B cell (primary cell): ENCODE data around the gene ACSL1. TPM values are rescaled to one million over a fixed set of nuclear protein-coding genes. Genes with fewer than 3 reads are reported as not detected.

Source experiments
- ATAC-seq: fragments of 200-7000 bp; cut with Tn5 transposase; one replicate; pipeline ENCODE4 v1.10.0; 2021; ENCODE audit warnings: low read depth, mild to moderate bottlenecking, moderate number of reproducible peaks, moderate library complexity
- CTCF ChIA-PET: fragments of 350-600 bp; sonication (Branson Sonifier 250); formaldehyde crosslinking; loops from one replicate; lab custom pipeline; 2021; ENCODE audit warnings: antibody characterized with exemption, inconsistent platforms; lab: Charles Lee
- POLR2A ChIA-PET: fragments of 350-600 bp; sonication (Branson Sonifier 250); formaldehyde crosslinking; loops from one replicate; lab custom pipeline; 2021; ENCODE audit warnings: antibody characterized with exemption; lab: Charles Lee
- DNase-seq: peaks from one replicate; pipeline ENCODE4 v3.0.0; 2013
- H2AFZ ChIP-seq: 2 replicates; pipeline ENCODE4 v1.6.1; 2012; ENCODE audit warnings: mild to moderate bottlenecking, low read depth, low read length; ENCODE audit not compliant: insufficient read depth, poor library complexity, severe bottlenecking
- H3K27ac ChIP-seq, 2 donors: 1 replicate in 1 of 2; 2 replicates in 1 of 2; pipeline ENCODE4 v1.5.1; 2012 to 2013; ENCODE audit warnings: low read length in 2 of 2, mild to moderate bottlenecking in 2 of 2, moderate library complexity in 1 of 2
- H3K27me3 ChIP-seq, 4 experiments: fragments of 200-600 bp in 1 of 4; sonication (generic) in 1 of 4; replicated peaks in 1 of 4; 1 replicate in 2 of 4; 2 replicates in 2 of 4; pipeline versions ENCODE4 v1.6.1 to v1.7.0; 2013 to 2016; ENCODE audit warnings: low read length in 3 of 4, mild to moderate bottlenecking in 2 of 4, mixed read lengths in 1 of 4, moderate library complexity in 1 of 4; ENCODE audit not compliant: insufficient read depth in 4 of 4, control insufficient read depth in 3 of 4; ENCODE audit errors: control extremely low read depth in 1 of 4
- H3K36me3 ChIP-seq, 2 experiments: replicated peaks in 1 of 2; 1 replicate in 1 of 2; 2 replicates in 1 of 2; pipeline versions ENCODE4 v1.6.1 to v1.7.1; 2013; ENCODE audit warnings: low read length in 1 of 2; ENCODE audit not compliant: insufficient read depth in 2 of 2, control insufficient read depth in 1 of 2; ENCODE audit errors: control extremely low read depth in 1 of 2, extremely low read depth in 1 of 2
- H3K4me1 ChIP-seq, 2 donors: fragments of 200-600 bp in 1 of 2; sonication (generic) in 1 of 2; 1 replicate in 1 of 2; 2 replicates in 1 of 2; pipeline versions ENCODE4 v1.5.1 to v1.6.1; 2013 to 2017; ENCODE audit warnings: low read length in 2 of 2; ENCODE audit not compliant: control insufficient read depth in 2 of 2, insufficient read depth in 2 of 2
- H3K4me2 ChIP-seq: replicated peaks from 2 replicates; pipeline ENCODE3; 2012; ENCODE audit warnings: mild to moderate bottlenecking, low read depth, low read length; ENCODE audit not compliant: poor library complexity, severe bottlenecking
- H3K4me3 ChIP-seq, 5 experiments: fragments of 200-600 bp in 1 of 5; sonication (generic) in 1 of 5; 1 replicate in 3 of 5; 2 replicates in 2 of 5; pipeline versions ENCODE4 v1.5.1 to v1.7.0; 2011 to 2016; ENCODE audit warnings: low read length in 4 of 5, mild to moderate bottlenecking in 4 of 5, low read depth in 2 of 5, control low read depth in 1 of 5, moderate library complexity in 1 of 5; ENCODE audit not compliant: insufficient read depth in 1 of 5; ENCODE audit errors: control extremely low read depth in 1 of 5, extremely low read depth in 1 of 5
- H3K79me2 ChIP-seq: fragments of 200-600 bp; sonication (generic); one replicate; pipeline ENCODE4 v1.6.0; 2016; ENCODE audit warnings: low read length; ENCODE audit not compliant: control insufficient read depth, insufficient read depth
- H3K9ac ChIP-seq: fragments of 200-600 bp; sonication (generic); 2 replicates; pipeline ENCODE4 v1.6.1; 2017; ENCODE audit warnings: mild to moderate bottlenecking, low read length, moderate library complexity
- H3K9me3 ChIP-seq, 3 donors: one replicate each; pipeline versions ENCODE4 v1.6.1 to v1.7.1; 2013; ENCODE audit warnings: low read length in 2 of 3; ENCODE audit not compliant: control insufficient read depth in 2 of 3, insufficient read depth in 1 of 3; ENCODE audit errors: control extremely low read depth in 1 of 3
- H4K20me1 ChIP-seq: 2 replicates; pipeline ENCODE4 v1.6.0; 2012; ENCODE audit warnings: mild to moderate bottlenecking, low read length; ENCODE audit not compliant: insufficient read depth, control insufficient read depth, poor library complexity, severe bottlenecking
- H3K27ac Mint-ChIP-seq: one replicate; pipeline ENCODE4 v1.8.0; 2021; ENCODE audit warnings: mixed read lengths
- H3K27me3 Mint-ChIP-seq: one replicate; pipeline ENCODE4 v1.8.0; 2021; ENCODE audit warnings: mixed read lengths
- H3K4me1 Mint-ChIP-seq: one replicate; pipeline ENCODE4 v1.8.0; 2021; ENCODE audit warnings: mixed read lengths
- H3K4me3 Mint-ChIP-seq: one replicate; pipeline ENCODE4 v1.8.0; 2021; ENCODE audit warnings: mixed read lengths
- H3K9me3 Mint-ChIP-seq: one replicate; pipeline ENCODE4 v1.8.0; 2022; ENCODE audit warnings: mixed read lengths; ENCODE audit not compliant: insufficient read depth
- CTCF ChIP-seq: fragments of 200-600 bp; IDR thresholded peaks from one replicate; pipeline ENCODE4 v1.8.0; 2022; ENCODE audit warnings: antibody characterized with exemption, mild to moderate bottlenecking
- EZH2 ChIP-seq: IDR thresholded peaks from 2 replicates; pipeline ENCODE4 v1.6.1; 2012; ENCODE audit warnings: borderline replicate concordance, low read depth, mild to moderate bottlenecking, moderate library complexity, low read length; ENCODE audit not compliant: insufficient read depth, poor library complexity, severe bottlenecking
- WGBS: methylation state at CpG from one replicate; pipeline ENCODE4 v1.1.5; 2013; ENCODE audit warnings: missing lambda C conversion rate; ENCODE audit not compliant: insufficient coverage; 5-methylcytosine and 5-hydroxymethylcytosine counted together
- intact Hi-C: fragments of 100-400 bp; cut with micrococcal nuclease; formaldehyde crosslinking; loops from one replicate; pipeline ENCODE4 v1.10.0; 2022
- polyA plus RNA-seq: library from polyadenylated mRNA; depleted of rRNA; stranded (reverse); fragments of >200 nt; gene quantifications from 2 replicates; pipeline ENCODE4 v1.2.3, GENCODE V29; 2012
- total RNA-seq, 2 donors: library from RNA; stranded (reverse); fragments of 120-200 nt in 1 of 2; gene quantifications; 1 replicate in 1 of 2; 2 replicates in 1 of 2; pipeline versions ENCODE4 v1.2.3 to v1.2.4, GENCODE V29; 2013 to 2022

Gene ACSL1
- total and polyA plus RNA-seq, 2 donors (not counting 1 experiment from before 2014, with no cell fraction given): 6.6 to 31.8 TPM

- H3K9me3 ChIP-seq: no peaks in the 10 kb centered on the region
- H3K9ac ChIP-seq: no peak overlapping the region
- DNase-seq (no peak), ATAC-seq (no peak)
- H3K27ac ChIP-seq: no peak overlapping the region
- H3K4me1 ChIP-seq: peaks cover 15% of the 10 kb centered on the region in 2 donors
- H4K20me1 ChIP-seq: peaks cover 24% of the 10 kb centered on the region
- no peak overlapping the region for H2AFZ ChIP-seq
- CTCF ChIA-PET: no interaction called here
- Mint-ChIP-seq H3K4me3 (no peak overlapping the region), H3K9me3 (no peaks in the 10 kb centered on the region), H3K27ac (no peak overlapping the region), H3K27me3 (no peaks in the 10 kb centered on the region), H3K4me1 (peaks cover 38% of the 10 kb centered on the region)
- no peak overlapping the region for H3K4me2 ChIP-seq
- WGBS: 100% methylated on average over 1 of the region's 4 CpGs
- H3K79me2 ChIP-seq: peaks cover 77% of the 10 kb centered on the region
- intact Hi-C loops: no loop called here
- no peak overlapping the region for H3K4me3 ChIP-seq
- H3K36me3 ChIP-seq: peaks cover 0 to 8% of the 10 kb centered on the region in 2 experiments
- no peaks in the 10 kb centered on the region for H3K27me3 ChIP-seq
- POLR2A ChIA-PET: no interaction called here
- TF ChIP-seq EZH2 (no peak), CTCF (no peak)
Measured at GRCh38 chr4:184803874-184804273, 21.9 kb downstream of the ACSL1 start.

GRCh38 chr4:184803133-184803532, 22.6 kb downstream of the ACSL1 start:
- ATAC-seq: no peak
- Histone ChIP-seq H3K4me2 (no peak overlapping the region), H3K27ac (no peak overlapping the region), H3K27me3 (no peaks in the 10 kb centered on the region), H3K79me2 (peaks cover 71% of the 10 kb centered on the region), H3K9ac (no peak overlapping the region), H3K4me3 (no peak overlapping the region), H3K4me1 (peaks cover 15% of the 10 kb centered on the region in 2 donors), H4K20me1 (peaks cover 24% of the 10 kb centered on the region), H3K36me3 (peaks cover 0 to 8% of the 10 kb centered on the region in 2 experiments), H3K9me3 (no peaks in the 10 kb centered on the region), H2AFZ (no peak overlapping the region)
- H3K4me1 Mint-ChIP-seq: peaks cover 35% of the 10 kb centered on the region
- TF ChIP-seq EZH2 (no peak), CTCF (no peak)
- intact Hi-C loops: no loop called here
- H3K9me3 Mint-ChIP-seq: no peaks in the 10 kb centered on the region
- no peaks in the 10 kb centered on the region for H3K27me3 Mint-ChIP-seq
- CTCF ChIA-PET: no interaction called here
- no peak overlapping the region for H3K4me3 Mint-ChIP-seq
- POLR2A ChIA-PET: no interaction called here
- DNase-seq: no peak
- 94% methylated on average over 16 of the region's 16 CpGs for WGBS
- H3K27ac Mint-ChIP-seq: no peak overlapping the region
